HG02840 (cell line): ENCODE results near the gene VPS50.

Experiments
- ATAC-seq: cut with Tn5 transposase; IDR thresholded peaks from one replicate; pipeline ENCODE4 v1.9.1; 2021; ENCODE audit warnings: mild to moderate bottlenecking, moderate library complexity, moderate number of reproducible peaks; ENCODE audit not compliant: unreplicated experiment, low FRiP score

Gene VPS50

DNA sequence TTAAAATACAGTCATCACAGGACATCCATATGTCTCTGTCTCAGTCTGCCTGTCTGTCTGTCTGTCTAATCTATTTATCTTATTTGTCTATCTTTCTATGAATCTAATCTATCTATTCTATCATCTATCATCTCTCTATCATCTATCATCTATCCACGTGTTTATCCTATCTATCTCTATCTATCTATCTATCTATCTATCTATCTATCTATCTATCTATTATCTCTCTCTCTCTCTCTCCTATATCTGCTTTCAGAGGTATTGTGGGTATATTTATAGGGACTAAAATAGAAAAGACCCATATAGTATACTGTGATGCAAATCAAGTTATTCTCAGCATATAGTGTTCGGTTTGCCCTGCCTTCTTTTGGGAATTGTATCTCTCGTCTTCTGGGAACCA is 167.5 kb downstream of the VPS50 start:
- no peak for ATAC-seq

DNA sequence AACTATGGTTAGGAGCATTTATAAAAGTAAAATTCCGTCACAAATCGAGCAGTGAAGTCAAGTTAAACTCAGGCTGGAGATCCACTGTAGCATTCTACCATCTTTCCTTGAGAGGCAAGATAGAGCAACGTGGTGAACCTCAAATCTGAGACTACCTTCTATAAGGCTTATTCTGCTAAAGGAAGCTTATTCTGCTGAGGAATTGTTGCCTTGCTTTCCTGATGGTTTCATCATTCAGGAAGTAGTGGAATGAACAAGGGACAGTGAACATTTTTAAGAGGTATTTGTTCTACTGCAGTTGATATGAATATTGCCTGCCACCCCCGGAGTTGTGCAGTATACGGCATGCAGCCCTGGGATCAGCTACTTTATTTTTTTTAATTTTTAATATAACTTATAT is 170.8 kb downstream of the VPS50 start:
- no peak for ATAC-seq

DNA sequence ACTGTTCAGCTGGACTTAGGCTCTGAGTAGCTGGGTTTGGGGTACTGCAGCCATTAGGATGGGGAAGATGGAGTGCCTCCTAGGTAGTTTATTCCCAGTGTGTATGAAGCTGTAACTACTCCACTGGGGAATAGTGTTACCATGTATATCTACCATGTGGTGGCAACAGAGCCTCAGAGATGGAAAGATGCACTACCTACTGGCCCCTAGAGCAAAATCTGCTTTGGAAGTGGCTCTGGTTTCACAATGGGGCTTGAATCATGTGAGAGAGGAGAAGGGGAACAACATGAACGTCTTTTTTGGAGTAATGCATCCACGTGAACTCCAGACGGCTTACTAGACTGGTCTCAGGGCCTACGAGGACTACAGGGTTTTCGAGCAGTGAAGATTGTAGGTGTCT is 175.1 kb downstream of the VPS50 start:
- ATAC-seq, result no peak

DNA sequence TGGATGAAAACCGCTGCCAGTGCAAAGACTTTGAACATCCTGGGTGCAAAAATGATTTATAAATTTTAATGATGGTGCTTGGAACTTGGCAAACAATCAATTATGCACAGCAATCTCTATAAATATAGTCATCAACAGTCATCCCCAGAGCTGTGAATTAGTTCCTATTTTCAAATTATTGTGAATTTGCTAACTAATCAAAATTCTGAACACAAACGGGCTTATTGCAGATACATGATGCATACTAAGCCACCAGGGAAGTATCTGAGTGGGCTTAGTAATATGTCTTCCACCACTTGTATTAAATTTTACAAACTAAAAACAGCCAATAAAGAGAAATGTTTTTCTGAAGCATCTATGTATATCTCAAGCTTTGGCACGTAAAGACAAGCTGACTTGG is 177.2 kb downstream of the VPS50 start:
- ATAC-seq, result no peak
